ENCODE data around the gene SHC4. TPM values are rescaled to one million over a fixed set of nuclear protein-coding genes. Genes with fewer than 3 reads are reported as not detected.
A peak's percentile ranks its signal among the peaks of the same experiment; 100 is the strongest.

The SHC4 gene
- polyA plus RNA-seq, 1 of the 3 experiments (the other 2 are of a cell fraction) = 1.6 TPM

DNA sequence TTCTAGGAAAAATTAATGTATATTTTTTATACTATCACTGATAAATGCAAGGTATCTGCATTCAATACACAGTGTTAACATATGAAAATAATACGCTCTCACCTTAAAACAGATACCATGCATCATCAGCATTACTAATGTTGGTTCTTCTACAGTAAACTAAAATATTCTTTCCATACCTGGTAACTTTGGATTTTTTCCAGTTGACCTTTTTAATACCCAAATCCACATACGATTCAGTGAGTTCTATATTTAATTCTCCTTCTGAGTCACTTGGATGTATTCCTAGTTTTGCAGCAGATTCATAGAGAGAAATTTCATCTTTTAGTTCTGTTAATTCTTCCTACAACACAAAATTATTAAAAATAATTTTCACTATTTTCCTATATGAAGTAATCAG lies 182.7 kb downstream of the SHC4 start (continued):
- TF ChIP-seq, protein P1, sequence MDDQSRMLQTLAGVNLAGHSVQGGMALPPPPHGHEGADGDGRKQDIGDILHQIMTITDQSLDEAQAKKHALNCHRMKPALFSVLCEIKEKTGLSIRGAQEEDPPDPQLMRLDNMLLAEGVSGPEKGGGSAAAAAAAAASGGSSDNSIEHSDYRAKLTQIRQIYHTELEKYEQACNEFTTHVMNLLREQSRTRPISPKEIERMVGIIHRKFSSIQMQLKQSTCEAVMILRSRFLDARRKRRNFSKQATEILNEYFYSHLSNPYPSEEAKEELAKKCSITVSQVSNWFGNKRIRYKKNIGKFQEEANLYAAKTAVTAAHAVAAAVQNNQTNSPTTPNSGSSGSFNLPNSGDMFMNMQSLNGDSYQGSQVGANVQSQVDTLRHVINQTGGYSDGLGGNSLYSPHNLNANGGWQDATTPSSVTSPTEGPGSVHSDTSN (IDR thresholded peaks at IDR 0.05) = no peak
- TF ChIP-seq SIN3A (IDR thresholded peaks at IDR 0.05; ENCODE audit: borderline replicate concordance, low read depth, low read length) (no peak), RAD21 (IDR thresholded peaks at IDR 0.05; ENCODE audit: low read length) (no peak), MEF2A (IDR thresholded peaks at IDR 0.05; ENCODE audit: borderline replicate concordance, low read depth) (peak; percentile 33; the same call in 1 of the 2 replicates)
- TF ChIP-seq, protein P2, sequence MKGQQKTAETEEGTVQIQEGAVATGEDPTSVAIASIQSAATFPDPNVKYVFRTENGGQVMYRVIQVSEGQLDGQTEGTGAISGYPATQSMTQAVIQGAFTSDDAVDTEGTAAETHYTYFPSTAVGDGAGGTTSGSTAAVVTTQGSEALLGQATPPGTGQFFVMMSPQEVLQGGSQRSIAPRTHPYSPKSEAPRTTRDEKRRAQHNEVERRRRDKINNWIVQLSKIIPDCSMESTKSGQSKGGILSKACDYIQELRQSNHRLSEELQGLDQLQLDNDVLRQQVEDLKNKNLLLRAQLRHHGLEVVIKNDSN (IDR thresholded peaks at IDR 0.05; ENCODE audit: borderline replicate concordance, low read depth) = no peak
- TF ChIP-seq, protein P3, sequence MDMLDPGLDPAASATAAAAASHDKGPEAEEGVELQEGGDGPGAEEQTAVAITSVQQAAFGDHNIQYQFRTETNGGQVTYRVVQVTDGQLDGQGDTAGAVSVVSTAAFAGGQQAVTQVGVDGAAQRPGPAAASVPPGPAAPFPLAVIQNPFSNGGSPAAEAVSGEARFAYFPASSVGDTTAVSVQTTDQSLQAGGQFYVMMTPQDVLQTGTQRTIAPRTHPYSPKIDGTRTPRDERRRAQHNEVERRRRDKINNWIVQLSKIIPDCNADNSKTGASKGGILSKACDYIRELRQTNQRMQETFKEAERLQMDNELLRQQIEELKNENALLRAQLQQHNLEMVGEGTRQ (IDR thresholded peaks at IDR 0.05; ENCODE audit: borderline replicate concordance, low read depth, low read length) = no peak

DNA sequence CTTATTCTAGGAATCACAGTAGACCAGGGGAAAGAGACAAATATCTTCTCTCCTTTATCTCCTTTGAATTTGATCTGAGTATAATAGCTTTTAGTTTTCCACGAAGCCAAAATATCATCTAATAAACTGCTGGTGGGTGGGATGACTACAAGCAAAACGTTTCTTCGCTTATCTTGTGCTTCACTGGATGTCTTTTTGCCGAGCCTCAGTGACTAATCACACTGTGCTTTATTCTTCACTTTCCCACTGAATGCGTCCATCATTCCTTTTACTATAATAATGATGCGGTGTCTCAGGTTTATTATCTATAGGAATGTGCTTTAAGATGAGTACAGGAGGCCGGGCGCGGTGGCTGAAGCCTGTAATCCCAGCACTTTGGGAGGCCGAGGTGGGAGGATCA lies 185.4 kb downstream of the SHC4 start:
- Histone ChIP-seq H3K4me2 (no peak overlapping the region), H3K27ac (ENCODE audit: low read depth in 2 of 2, low read length in 1 of 2) (no peak overlapping the region), H3K9ac (no peak overlapping the region), H3F3A (replicated peaks; ENCODE audit: insufficient read depth) (peaks cover 10% of the 10 kb centered on the region), H4K20me1 (ENCODE audit: insufficient read depth) (no peaks in the 10 kb centered on the region), H3K9me3 (peaks cover 8% of the 10 kb centered on the region; the same call in 1 of the 2 replicates), H3K4me3 (ENCODE audit: low read depth in 2 of 2, low read length in 1 of 2) (no peak overlapping the region), H3K27me3 (ENCODE audit: insufficient read depth) (no peaks in the 10 kb centered on the region), H3K79me2 (ENCODE audit: insufficient read depth) (no peaks in the 10 kb centered on the region; the same call in 1 of the 2 replicates), H2AFZ (ENCODE audit: low read depth) (no peak overlapping the region), H3K9me2 (no peaks in the 10 kb centered on the region), H3K36me3 (replicated peaks in 1 of 2; ENCODE audit: control insufficient read depth in 1 of 2, insufficient read depth in 2 of 2, low read length in 1 of 2) (peaks cover 52 to 64% of the 10 kb centered on the region in 2 experiments), H3K4me1 (ENCODE audit: control insufficient read depth in 1 of 2, insufficient read depth in 2 of 2, low read depth in 1 of 2, low read length in 1 of 2) (no peaks in the 10 kb centered on the region)
- CTCF ChIA-PET = interaction anchor here (0.7 kb wide), 1 partner anchor 12 kb away, joined by 3 read pairs; no protein-coding TSS in a partner anchor
- WGBS (ENCODE audit: low lambda C conversion rate) = 84% methylated on average over 10 of the region's 10 CpGs
- POLR2A ChIA-PET = no interaction called here
- no peak for DNase-seq
- no peak for TF ChIP-seq ELF1 (IDR thresholded peaks at IDR 0.05)
- no peak for TF ChIP-seq FOXM1 (IDR thresholded peaks at IDR 0.05; ENCODE audit: low read depth)

DNA sequence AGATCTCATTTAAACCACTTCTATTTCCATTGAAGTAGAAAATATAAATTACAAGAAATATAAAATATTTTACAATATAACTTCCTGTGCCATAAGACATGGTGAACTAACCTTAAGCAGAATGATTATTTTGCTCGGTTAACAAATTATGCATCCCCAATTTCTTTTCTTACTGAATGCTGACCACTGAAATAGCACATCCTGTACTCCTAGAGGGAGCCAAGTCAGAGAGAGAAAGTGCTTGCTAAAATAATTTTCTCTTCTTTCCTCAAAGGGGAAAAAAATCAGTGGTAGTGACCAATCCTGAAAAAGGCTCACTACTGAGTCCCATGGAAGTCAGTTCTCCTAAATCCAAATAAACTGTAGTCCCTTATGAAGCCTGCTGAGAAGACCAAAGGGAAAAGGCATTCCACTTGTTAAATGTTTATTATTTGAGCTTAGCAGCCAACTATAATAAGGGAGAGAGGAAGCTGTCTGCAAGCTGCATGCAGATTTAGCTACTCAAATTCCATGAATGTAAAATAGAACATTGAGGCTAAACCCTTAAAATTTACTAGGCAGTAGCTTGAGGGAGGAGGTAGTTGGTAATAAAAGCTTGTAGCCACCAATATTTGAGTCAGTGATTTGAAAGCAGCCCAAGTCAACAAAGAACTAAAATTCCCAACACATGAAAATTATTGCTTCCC lies 185.9 kb downstream of the SHC4 start:
- Histone ChIP-seq H3F3A (replicated peaks; ENCODE audit: insufficient read depth) (peaks cover 15% of the 10 kb centered on the region), H3K4me1 (ENCODE audit: control insufficient read depth in 1 of 2, insufficient read depth in 2 of 2, low read depth in 1 of 2, low read length in 1 of 2) (no peaks in the 10 kb centered on the region), H3K27me3 (ENCODE audit: insufficient read depth) (no peaks in the 10 kb centered on the region), H3K79me2 (ENCODE audit: insufficient read depth) (no peaks in the 10 kb centered on the region; the same call in 1 of the 2 replicates), H3K4me2 (no peak overlapping the region), H3K27ac (ENCODE audit: low read depth in 2 of 2, low read length in 1 of 2) (no peak overlapping the region), H4K20me1 (ENCODE audit: insufficient read depth) (no peaks in the 10 kb centered on the region), H3K9ac (no peak overlapping the region), H3K9me3 (peaks cover 8% of the 10 kb centered on the region; the same call in 1 of the 2 replicates), H3K9me2 (no peaks in the 10 kb centered on the region), H2AFZ (ENCODE audit: low read depth) (no peak overlapping the region), H3K36me3 (replicated peaks in 1 of 2; ENCODE audit: control insufficient read depth in 1 of 2, insufficient read depth in 2 of 2, low read length in 1 of 2) (peaks cover 47 to 62% of the 10 kb centered on the region in 2 experiments), H3K4me3 (ENCODE audit: low read depth in 2 of 2, low read length in 1 of 2) (no peak overlapping the region)
- WGBS (ENCODE audit: low lambda C conversion rate) = 100% methylated on average over 1 of the region's 1 CpG
- ChIA-PET POLR2A (no interaction called here), CTCF (interaction anchor here (0.6 to 0.7 kb wide), 2 partner anchors 13 to 314 kb away, joined by 3 read pairs; no protein-coding TSS in a partner anchor)
- no peak for DNase-seq
- TF ChIP-seq CHD2 (IDR thresholded peaks at IDR 0.05; ENCODE audit: low read length, partially characterized antibody) (no peak), SMC3 (IDR thresholded peaks at IDR 0.05; ENCODE audit: low read depth, low read length) (no peak)
- TF ChIP-seq, protein P1 (IDR thresholded peaks at IDR 0.05) = no peak
- TF ChIP-seq, protein P4, sequence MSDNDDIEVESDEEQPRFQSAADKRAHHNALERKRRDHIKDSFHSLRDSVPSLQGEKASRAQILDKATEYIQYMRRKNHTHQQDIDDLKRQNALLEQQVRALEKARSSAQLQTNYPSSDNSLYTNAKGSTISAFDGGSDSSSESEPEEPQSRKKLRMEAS (IDR thresholded peaks at IDR 0.05; ENCODE audit: low read depth) = no peak
- TF ChIP-seq, protein P3 (IDR thresholded peaks at IDR 0.05; ENCODE audit: borderline replicate concordance, low read depth, low read length) = no peak
- TF ChIP-seq, protein P5, sequence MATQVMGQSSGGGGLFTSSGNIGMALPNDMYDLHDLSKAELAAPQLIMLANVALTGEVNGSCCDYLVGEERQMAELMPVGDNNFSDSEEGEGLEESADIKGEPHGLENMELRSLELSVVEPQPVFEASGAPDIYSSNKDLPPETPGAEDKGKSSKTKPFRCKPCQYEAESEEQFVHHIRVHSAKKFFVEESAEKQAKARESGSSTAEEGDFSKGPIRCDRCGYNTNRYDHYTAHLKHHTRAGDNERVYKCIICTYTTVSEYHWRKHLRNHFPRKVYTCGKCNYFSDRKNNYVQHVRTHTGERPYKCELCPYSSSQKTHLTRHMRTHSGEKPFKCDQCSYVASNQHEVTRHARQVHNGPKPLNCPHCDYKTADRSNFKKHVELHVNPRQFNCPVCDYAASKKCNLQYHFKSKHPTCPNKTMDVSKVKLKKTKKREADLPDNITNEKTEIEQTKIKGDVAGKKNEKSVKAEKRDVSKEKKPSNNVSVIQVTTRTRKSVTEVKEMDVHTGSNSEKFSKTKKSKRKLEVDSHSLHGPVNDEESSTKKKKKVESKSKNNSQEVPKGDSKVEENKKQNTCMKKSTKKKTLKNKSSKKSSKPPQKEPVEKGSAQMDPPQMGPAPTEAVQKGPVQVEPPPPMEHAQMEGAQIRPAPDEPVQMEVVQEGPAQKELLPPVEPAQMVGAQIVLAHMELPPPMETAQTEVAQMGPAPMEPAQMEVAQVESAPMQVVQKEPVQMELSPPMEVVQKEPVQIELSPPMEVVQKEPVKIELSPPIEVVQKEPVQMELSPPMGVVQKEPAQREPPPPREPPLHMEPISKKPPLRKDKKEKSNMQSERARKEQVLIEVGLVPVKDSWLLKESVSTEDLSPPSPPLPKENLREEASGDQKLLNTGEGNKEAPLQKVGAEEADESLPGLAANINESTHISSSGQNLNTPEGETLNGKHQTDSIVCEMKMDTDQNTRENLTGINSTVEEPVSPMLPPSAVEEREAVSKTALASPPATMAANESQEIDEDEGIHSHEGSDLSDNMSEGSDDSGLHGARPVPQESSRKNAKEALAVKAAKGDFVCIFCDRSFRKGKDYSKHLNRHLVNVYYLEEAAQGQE (IDR thresholded peaks at IDR 0.05; ENCODE audit: low read depth, low read length) = no peak
